CD4-positive, alpha-beta T cell (primary cell): Measurements from ENCODE around the gene WDR45. TPM values are rescaled to one million over a fixed set of nuclear protein-coding genes. Genes with fewer than 3 reads are reported as not detected.

Source experiments
- ATAC-seq: fragments of 200-7000 bp; cut with Tn5 transposase; one replicate; pipeline ENCODE4 v1.10.0; 2022; ENCODE audit warnings: mild to moderate bottlenecking; ENCODE audit not compliant: poor library complexity
- CTCF ChIA-PET: fragments of 350-600 bp; sonication (Branson Sonifier 250); formaldehyde crosslinking; loops from one replicate; lab custom pipeline; 2021; ENCODE audit warnings: antibody characterized with exemption, inconsistent platforms; lab: Charles Lee
- POLR2A ChIA-PET: fragments of 350-600 bp; sonication (Branson Sonifier 250); formaldehyde crosslinking; loops from one replicate; lab custom pipeline; 2021; ENCODE audit warnings: antibody characterized with exemption, inconsistent platforms; lab: Charles Lee
- DNase-seq, 14 experiments: peaks; one replicate each; pipeline ENCODE4 v3.0.0-alpha.2; 2013 to 2020; ENCODE audit warnings: mixed read lengths in 2 of 14
- H3K27ac ChIP-seq, 2 donors: one replicate each; pipeline versions ENCODE4 v1.5.1 to v1.7.0; 2013; ENCODE audit warnings: low read length in 2 of 2, low read depth in 1 of 2, mild to moderate bottlenecking in 1 of 2
- H3K27me3 ChIP-seq, 2 experiments: 1 replicate in 1 of 2; 2 replicates in 1 of 2; pipeline versions ENCODE4 v1.6.1 to v1.7.0; 2013; ENCODE audit warnings: low read length in 2 of 2, control low read depth in 1 of 2, mild to moderate bottlenecking in 1 of 2, moderate library complexity in 1 of 2; ENCODE audit not compliant: insufficient read depth in 2 of 2, control insufficient read depth in 1 of 2
- H3K36me3 ChIP-seq: one replicate; pipeline ENCODE4 v1.6.1; 2013; ENCODE audit warnings: low read length, control low read depth; ENCODE audit not compliant: insufficient read depth
- H3K4me1 ChIP-seq: one replicate; pipeline ENCODE4 v1.6.1; 2013; ENCODE audit warnings: low read length, control low read depth; ENCODE audit not compliant: insufficient read depth
- H3K4me3 ChIP-seq: one replicate; pipeline ENCODE4 v1.5.1; 2013; ENCODE audit warnings: mild to moderate bottlenecking, low read length, moderate library complexity
- H3K9me3 ChIP-seq, 2 experiments: 1 replicate in 1 of 2; 2 replicates in 1 of 2; pipeline versions ENCODE4 v1.6.1 to v1.7.0; 2013; ENCODE audit warnings: low read length in 2 of 2, mild to moderate bottlenecking in 2 of 2, control low read depth in 1 of 2, moderate library complexity in 1 of 2; ENCODE audit not compliant: control insufficient read depth in 1 of 2, insufficient read depth in 1 of 2
- H3K27ac Mint-ChIP-seq: one replicate; pipeline ENCODE4 v1.8.0; 2020; ENCODE audit warnings: mixed read lengths
- H3K27me3 Mint-ChIP-seq: one replicate; pipeline ENCODE4 v1.8.0; 2021; ENCODE audit warnings: mixed read lengths
- H3K36me3 Mint-ChIP-seq: one replicate; pipeline ENCODE4 v1.8.0; 2021; ENCODE audit warnings: low read depth, mixed read lengths
- H3K4me1 Mint-ChIP-seq: one replicate; pipeline ENCODE4 v1.8.0; 2021; ENCODE audit warnings: low read depth, mixed read lengths
- H3K4me3 Mint-ChIP-seq: one replicate; pipeline ENCODE4 v1.8.0; 2020; ENCODE audit warnings: mild to moderate bottlenecking, mixed read lengths
- H3K9me3 Mint-ChIP-seq: one replicate; pipeline ENCODE4 v1.8.0; 2020; ENCODE audit warnings: mixed read lengths
- intact Hi-C, 2 experiments: fragments of 100-400 bp; cut with DNase I in 1 of 2; cut with micrococcal nuclease in 1 of 2; formaldehyde crosslinking; loops; one replicate each; pipeline versions ENCODE4 v1.15.1 to v1.9.0; 2023 to 2025; cut with DNase I, micrococcal nuclease
- total RNA-seq, 174 experiments: library from RNA in 2 of 174; stranded (reverse) in 2 of 174; gene quantifications; one replicate each; pipeline ENCODE4 v1.2.3 and lab custom pipeline; 2021 to 2026
- TF ChIP-seq, protein P1 (sequence below): fragments of 200-600 bp; IDR thresholded peaks from one replicate; pipeline ENCODE4 v1.8.0; 2022; ENCODE audit warnings: antibody characterized with exemption, mild to moderate bottlenecking

The WDR45 gene
- total RNA-seq, 2 experiments from 2014 or later, result 74.8 to 78.7 TPM

GRCh38 chrX:49061916-49062315 is 17.8 kb downstream of the WDR45 start:
- Mint-ChIP-seq H3K4me3 (no peak overlapping the region), H3K9me3 (no peaks in the 10 kb centered on the region), H3K27ac (no peak overlapping the region), H3K4me1 (no peaks in the 10 kb centered on the region), H3K27me3 (no peaks in the 10 kb centered on the region), H3K36me3 (peaks cover 7% of the 10 kb centered on the region)
- CTCF ChIA-PET, result interaction anchor here (0.5 kb wide), 1 partner anchor 45 kb away, joined by 3 read pairs; no protein-coding TSS in a partner anchor
- Histone ChIP-seq H3K9me3 (no peaks in the 10 kb centered on the region), H3K4me3 (no peak overlapping the region), H3K36me3 (peaks cover 2% of the 10 kb centered on the region), H3K4me1 (no peaks in the 10 kb centered on the region), H3K27me3 (no peaks in the 10 kb centered on the region), H3K27ac (no peak overlapping the region)
- TF ChIP-seq, protein P1, sequence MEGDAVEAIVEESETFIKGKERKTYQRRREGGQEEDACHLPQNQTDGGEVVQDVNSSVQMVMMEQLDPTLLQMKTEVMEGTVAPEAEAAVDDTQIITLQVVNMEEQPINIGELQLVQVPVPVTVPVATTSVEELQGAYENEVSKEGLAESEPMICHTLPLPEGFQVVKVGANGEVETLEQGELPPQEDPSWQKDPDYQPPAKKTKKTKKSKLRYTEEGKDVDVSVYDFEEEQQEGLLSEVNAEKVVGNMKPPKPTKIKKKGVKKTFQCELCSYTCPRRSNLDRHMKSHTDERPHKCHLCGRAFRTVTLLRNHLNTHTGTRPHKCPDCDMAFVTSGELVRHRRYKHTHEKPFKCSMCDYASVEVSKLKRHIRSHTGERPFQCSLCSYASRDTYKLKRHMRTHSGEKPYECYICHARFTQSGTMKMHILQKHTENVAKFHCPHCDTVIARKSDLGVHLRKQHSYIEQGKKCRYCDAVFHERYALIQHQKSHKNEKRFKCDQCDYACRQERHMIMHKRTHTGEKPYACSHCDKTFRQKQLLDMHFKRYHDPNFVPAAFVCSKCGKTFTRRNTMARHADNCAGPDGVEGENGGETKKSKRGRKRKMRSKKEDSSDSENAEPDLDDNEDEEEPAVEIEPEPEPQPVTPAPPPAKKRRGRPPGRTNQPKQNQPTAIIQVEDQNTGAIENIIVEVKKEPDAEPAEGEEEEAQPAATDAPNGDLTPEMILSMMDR, result no peak
- intact Hi-C loops, result no loop called here
- ATAC-seq, result no peak
- no peak for DNase-seq
- POLR2A ChIA-PET, result no interaction called here

- H3K4me3 Mint-ChIP-seq, result no peak overlapping the region
- TF ChIP-seq, protein P1, result no peak
- ATAC-seq (no peak), DNase-seq (no peak)
- H3K4me1 Mint-ChIP-seq, result no peaks in the 10 kb centered on the region
- intact Hi-C loops, result no loop called here
- Histone ChIP-seq H3K4me3 (no peak overlapping the region), H3K27me3 (no peaks in the 10 kb centered on the region), H3K4me1 (no peaks in the 10 kb centered on the region), H3K9me3 (no peaks in the 10 kb centered on the region), H3K27ac (no peak overlapping the region), H3K36me3 (peaks cover 2% of the 10 kb centered on the region)
- ChIA-PET POLR2A (no interaction called here), CTCF (no interaction called here)
- no peaks in the 10 kb centered on the region for H3K27me3 Mint-ChIP-seq
- H3K36me3 Mint-ChIP-seq, result peaks cover 7% of the 10 kb centered on the region
- no peaks in the 10 kb centered on the region for H3K9me3 Mint-ChIP-seq
- H3K27ac Mint-ChIP-seq, result no peak overlapping the region
Measured at GRCh38 chrX:49061490-49061889, 18.2 kb downstream of the WDR45 start.

GRCh38 chrX:49060914-49061313 is 18.8 kb downstream of the WDR45 start:
- TF ChIP-seq, protein P1, result no peak
- Histone ChIP-seq H3K9me3 (no peaks in the 10 kb centered on the region), H3K36me3 (peaks cover 2% of the 10 kb centered on the region), H3K4me3 (no peak overlapping the region), H3K4me1 (no peaks in the 10 kb centered on the region), H3K27ac (no peak overlapping the region), H3K27me3 (no peaks in the 10 kb centered on the region)
- Mint-ChIP-seq H3K4me1 (peaks cover 1% of the 10 kb centered on the region), H3K27ac (no peak overlapping the region), H3K36me3 (peaks cover 4% of the 10 kb centered on the region), H3K4me3 (no peak overlapping the region), H3K27me3 (no peaks in the 10 kb centered on the region), H3K9me3 (no peaks in the 10 kb centered on the region)
- DNase-seq (no peak), ATAC-seq (no peak)
- intact Hi-C loops, result no loop called here
- CTCF ChIA-PET, result no interaction called here
- POLR2A ChIA-PET, result no interaction called here
